Heart left ventricle (tissue), 13 donors: ENCODE measurements around the gene RBL1.

ENCODE experiments used
- CTCF ChIP-seq, 12 donors: fragments of 200-600 bp; sonication (generic) in 4 of 12; IDR thresholded peaks; one replicate each; pipeline versions ENCODE4 v1.5.0 to v1.8.0; 2018 to 2022; ENCODE audit warnings: antibody characterized with exemption in 12 of 12, mild to moderate bottlenecking in 5 of 12
- POLR2A ChIP-seq, 2 donors: fragments of 450-650 bp; IDR thresholded peaks; one replicate each; pipeline ENCODE4 v1.6.1; 2017; ENCODE audit warnings: antibody characterized with exemption in 2 of 2, mild to moderate bottlenecking in 2 of 2, moderate library complexity in 2 of 2
- donor health status: ischemic (EF 13 %, LVEDD 7.1; RV severe dilation, severe dysfunction).
- donor health status: DM: no; HTN: yes; CAD: no.
- donor health status: DM: no; HTN: no; CAD: no.
- donor health status: ischemic (EF 25% LVEDD 6.9; RV normal size, moderate dysfunction).
- donor health status: ischemic (EF 25% LVEDD 5.7; RV mildly dilated, moderate dysfunction).
- donor health status: ischemic (EF 35%, LVEDD 5.7; RV mildly dilated, moderate dysfunction).
- donor health status: nonischemic (EF 11% LVEDD 7.7; RV severe dilation, severe dysfunction).
- donor health status: DM: yes; HTN: yes; CAD: no.
- donor health status: PGD.
- donor health status: ischemic (EF 29% LVEDD 5.4; RV normal size, mild dysfunction).
- donor health status: nonischemic (EF 23%, LVEDD 6.1; RV moderate dilation, normal function).

- no peak for TF ChIP-seq CTCF (IDR thresholded peaks at IDR 0.05)
- TF ChIP-seq POLR2A (IDR thresholded peaks at IDR 0.05), result no peak
Observed at GRCh38 chr20:37011147-37011546, 84.7 kb downstream of the RBL1 start.
